ENCODE results near the gene TMEM168.

- TF ChIP-seq, protein P1, sequence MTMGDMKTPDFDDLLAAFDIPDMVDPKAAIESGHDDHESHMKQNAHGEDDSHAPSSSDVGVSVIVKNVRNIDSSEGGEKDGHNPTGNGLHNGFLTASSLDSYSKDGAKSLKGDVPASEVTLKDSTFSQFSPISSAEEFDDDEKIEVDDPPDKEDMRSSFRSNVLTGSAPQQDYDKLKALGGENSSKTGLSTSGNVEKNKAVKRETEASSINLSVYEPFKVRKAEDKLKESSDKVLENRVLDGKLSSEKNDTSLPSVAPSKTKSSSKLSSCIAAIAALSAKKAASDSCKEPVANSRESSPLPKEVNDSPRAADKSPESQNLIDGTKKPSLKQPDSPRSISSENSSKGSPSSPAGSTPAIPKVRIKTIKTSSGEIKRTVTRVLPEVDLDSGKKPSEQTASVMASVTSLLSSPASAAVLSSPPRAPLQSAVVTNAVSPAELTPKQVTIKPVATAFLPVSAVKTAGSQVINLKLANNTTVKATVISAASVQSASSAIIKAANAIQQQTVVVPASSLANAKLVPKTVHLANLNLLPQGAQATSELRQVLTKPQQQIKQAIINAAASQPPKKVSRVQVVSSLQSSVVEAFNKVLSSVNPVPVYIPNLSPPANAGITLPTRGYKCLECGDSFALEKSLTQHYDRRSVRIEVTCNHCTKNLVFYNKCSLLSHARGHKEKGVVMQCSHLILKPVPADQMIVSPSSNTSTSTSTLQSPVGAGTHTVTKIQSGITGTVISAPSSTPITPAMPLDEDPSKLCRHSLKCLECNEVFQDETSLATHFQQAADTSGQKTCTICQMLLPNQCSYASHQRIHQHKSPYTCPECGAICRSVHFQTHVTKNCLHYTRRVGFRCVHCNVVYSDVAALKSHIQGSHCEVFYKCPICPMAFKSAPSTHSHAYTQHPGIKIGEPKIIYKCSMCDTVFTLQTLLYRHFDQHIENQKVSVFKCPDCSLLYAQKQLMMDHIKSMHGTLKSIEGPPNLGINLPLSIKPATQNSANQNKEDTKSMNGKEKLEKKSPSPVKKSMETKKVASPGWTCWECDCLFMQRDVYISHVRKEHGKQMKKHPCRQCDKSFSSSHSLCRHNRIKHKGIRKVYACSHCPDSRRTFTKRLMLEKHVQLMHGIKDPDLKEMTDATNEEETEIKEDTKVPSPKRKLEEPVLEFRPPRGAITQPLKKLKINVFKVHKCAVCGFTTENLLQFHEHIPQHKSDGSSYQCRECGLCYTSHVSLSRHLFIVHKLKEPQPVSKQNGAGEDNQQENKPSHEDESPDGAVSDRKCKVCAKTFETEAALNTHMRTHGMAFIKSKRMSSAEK (CRISPR knock-in tag; IDR thresholded peaks at IDR 0.05; ENCODE audit: borderline replicate concordance): no peak
- no peak for TF ChIP-seq NR3C1 (CRISPR knock-in tag; conservative IDR thresholded peaks at IDR 0.05; ENCODE audit: low read depth)
- TF ChIP-seq, protein P2, sequence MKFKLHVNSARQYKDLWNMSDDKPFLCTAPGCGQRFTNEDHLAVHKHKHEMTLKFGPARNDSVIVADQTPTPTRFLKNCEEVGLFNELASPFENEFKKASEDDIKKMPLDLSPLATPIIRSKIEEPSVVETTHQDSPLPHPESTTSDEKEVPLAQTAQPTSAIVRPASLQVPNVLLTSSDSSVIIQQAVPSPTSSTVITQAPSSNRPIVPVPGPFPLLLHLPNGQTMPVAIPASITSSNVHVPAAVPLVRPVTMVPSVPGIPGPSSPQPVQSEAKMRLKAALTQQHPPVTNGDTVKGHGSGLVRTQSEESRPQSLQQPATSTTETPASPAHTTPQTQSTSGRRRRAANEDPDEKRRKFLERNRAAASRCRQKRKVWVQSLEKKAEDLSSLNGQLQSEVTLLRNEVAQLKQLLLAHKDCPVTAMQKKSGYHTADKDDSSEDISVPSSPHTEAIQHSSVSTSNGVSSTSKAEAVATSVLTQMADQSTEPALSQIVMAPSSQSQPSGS (CRISPR knock-in tag; IDR thresholded peaks at IDR 0.05; ENCODE audit: borderline replicate concordance, low read depth): no peak
- no peak for TF ChIP-seq CTCF (IDR thresholded peaks at IDR 0.05)
- TF ChIP-seq, protein P3, sequence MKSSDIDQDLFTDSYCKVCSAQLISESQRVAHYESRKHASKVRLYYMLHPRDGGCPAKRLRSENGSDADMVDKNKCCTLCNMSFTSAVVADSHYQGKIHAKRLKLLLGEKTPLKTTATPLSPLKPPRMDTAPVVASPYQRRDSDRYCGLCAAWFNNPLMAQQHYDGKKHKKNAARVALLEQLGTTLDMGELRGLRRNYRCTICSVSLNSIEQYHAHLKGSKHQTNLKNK (CRISPR knock-in tag; IDR thresholded peaks at IDR 0.05): no peak
- no peak for TF ChIP-seq ZBTB21 (CRISPR knock-in tag; IDR thresholded peaks at IDR 0.05; ENCODE audit: borderline replicate concordance)
These were observed 36.9 kb downstream of the TMEM168 start for GRCh38 chr7:112753298-112753697.
